A549 (cell line): Measurements from ENCODE around the gene MYOM1.

Source experiments
- CBX2 ChIP-seq: fragments of 200-600 bp; sonication (generic); IDR thresholded peaks from 2 replicates; pipeline ENCODE4 v1.6.1; 2016; ENCODE audit warnings: low read depth, mild to moderate bottlenecking, borderline replicate concordance
- EP300 ChIP-seq, 2 experiments: fragments of >200 bp; sonication (Bioruptor Twin); formaldehyde crosslinking; IDR thresholded peaks; 2 replicates in 1 of 2; 3 replicates in 1 of 2; pipeline ENCODE4 v1.6.1; 2016 to 2017
- HDAC2 ChIP-seq: fragments of 200-600 bp; sonication (generic); IDR thresholded peaks from 2 replicates; pipeline ENCODE4 v1.6.1; 2016
- JUN ChIP-seq, 2 experiments: fragments of >200 bp; sonication (Bioruptor Twin); formaldehyde crosslinking; IDR thresholded peaks; 2 replicates in 1 of 2; 3 replicates in 1 of 2; pipeline ENCODE4 v1.6.1; 2016 to 2017
- KDM5A ChIP-seq: fragments of 200-600 bp; sonication (generic); IDR thresholded peaks from 2 replicates; pipeline ENCODE4 v1.6.1; 2016; ENCODE audit warnings: antibody characterized with exemption, mild to moderate bottlenecking
- MAFK ChIP-seq: fragments of 450-650 bp; IDR thresholded peaks from 2 replicates; pipeline ENCODE4 v1.6.1; 2014; ENCODE audit not compliant: partially characterized antibody
- MYC ChIP-seq: IDR thresholded peaks from 2 replicates; pipeline ENCODE4 v1.6.1; 2012; ENCODE audit warnings: mild to moderate bottlenecking, inconsistent platforms, low read length, improper control_type of control experiment, borderline replicate concordance
- POLR2A ChIP-seq: IDR thresholded peaks from 2 replicates; pipeline ENCODE4 v1.6.1; 2012; ENCODE audit warnings: mild to moderate bottlenecking, low read length
- RAD21 ChIP-seq, 2 experiments: fragments of >200 bp in 1 of 2; sonication (Bioruptor Twin) in 1 of 2; formaldehyde crosslinking in 1 of 2; IDR thresholded peaks in 1 of 2; conservative IDR thresholded peaks in 1 of 2; 2 replicates in 1 of 2; 3 replicates in 1 of 2; pipeline ENCODE4 v1.6.1; 2012 to 2018; ENCODE audit warnings: inconsistent platforms in 1 of 2
- ZFP36 ChIP-seq: fragments of 450-650 bp; IDR thresholded peaks from 2 replicates; pipeline ENCODE4 v1.6.1; 2014; ENCODE audit warnings: borderline replicate concordance; ENCODE audit not compliant: partially characterized antibody
- ZSCAN20 ChIP-seq: fragments of 250-450 bp; sonication (Bioruptor Pico); IDR thresholded peaks from 2 replicates; pipeline ENCODE4 v1.8.0; 2022; ENCODE audit warnings: mild to moderate bottlenecking, moderate library complexity
- TF ChIP-seq, protein P1 (sequence below): fragments of >200 bp; sonication (Bioruptor Twin); formaldehyde crosslinking; IDR thresholded peaks from 3 replicates; pipeline ENCODE4 v1.5.1; 2016
- TF ChIP-seq, protein P2 (sequence below): fragments of 250-450 bp; sonication (Bioruptor Pico); IDR thresholded peaks from 2 replicates; pipeline ENCODE4 v1.5.0; 2020; ENCODE audit warnings: low read depth, mild to moderate bottlenecking, moderate library complexity
- TF ChIP-seq, protein P3 (sequence below): fragments of 200-600 bp; sonication (generic); IDR thresholded peaks from 2 replicates; pipeline ENCODE4 v1.6.1; 2016; ENCODE audit warnings: antibody characterized with exemption, mild to moderate bottlenecking, moderate library complexity

DNA sequence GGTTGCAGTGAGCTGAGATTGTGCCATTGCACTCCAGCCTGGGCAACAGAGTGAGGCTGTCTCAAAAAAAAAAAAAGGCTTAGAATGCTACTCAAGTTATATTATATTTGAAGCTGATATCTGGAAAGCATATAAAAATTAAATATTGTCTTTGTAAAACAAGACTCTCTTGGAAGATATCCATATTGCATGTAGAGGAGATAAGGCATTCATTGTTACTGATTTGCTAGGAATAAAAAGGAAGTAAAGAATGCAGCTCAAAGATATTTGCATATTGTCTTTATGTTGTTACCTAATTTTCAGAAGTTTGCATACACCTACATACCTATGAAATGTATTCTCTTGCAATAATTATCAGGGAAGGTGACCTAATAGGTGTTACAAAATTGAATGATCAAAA is 79.4 kb downstream of the MYOM1 start:
- TF ChIP-seq, protein P1, sequence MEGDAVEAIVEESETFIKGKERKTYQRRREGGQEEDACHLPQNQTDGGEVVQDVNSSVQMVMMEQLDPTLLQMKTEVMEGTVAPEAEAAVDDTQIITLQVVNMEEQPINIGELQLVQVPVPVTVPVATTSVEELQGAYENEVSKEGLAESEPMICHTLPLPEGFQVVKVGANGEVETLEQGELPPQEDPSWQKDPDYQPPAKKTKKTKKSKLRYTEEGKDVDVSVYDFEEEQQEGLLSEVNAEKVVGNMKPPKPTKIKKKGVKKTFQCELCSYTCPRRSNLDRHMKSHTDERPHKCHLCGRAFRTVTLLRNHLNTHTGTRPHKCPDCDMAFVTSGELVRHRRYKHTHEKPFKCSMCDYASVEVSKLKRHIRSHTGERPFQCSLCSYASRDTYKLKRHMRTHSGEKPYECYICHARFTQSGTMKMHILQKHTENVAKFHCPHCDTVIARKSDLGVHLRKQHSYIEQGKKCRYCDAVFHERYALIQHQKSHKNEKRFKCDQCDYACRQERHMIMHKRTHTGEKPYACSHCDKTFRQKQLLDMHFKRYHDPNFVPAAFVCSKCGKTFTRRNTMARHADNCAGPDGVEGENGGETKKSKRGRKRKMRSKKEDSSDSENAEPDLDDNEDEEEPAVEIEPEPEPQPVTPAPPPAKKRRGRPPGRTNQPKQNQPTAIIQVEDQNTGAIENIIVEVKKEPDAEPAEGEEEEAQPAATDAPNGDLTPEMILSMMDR = no peak
- TF ChIP-seq JUN (IDR thresholded peaks at IDR 0.05) (no peak), MAFK (no peak), POLR2A (no peak), EP300 (IDR thresholded peaks at IDR 0.05) (no peak), ZSCAN20 (CRISPR knock-in tag) (no peak), ZFP36 (no peak), MYC (no peak), RAD21 (conservative IDR thresholded peaks at IDR 0.05 in 1 of 2, IDR thresholded peaks at IDR 0.05 in 1 of 2) (no peak), KDM5A (no peak), CBX2 (no peak), HDAC2 (no peak)
- TF ChIP-seq, protein P2, sequence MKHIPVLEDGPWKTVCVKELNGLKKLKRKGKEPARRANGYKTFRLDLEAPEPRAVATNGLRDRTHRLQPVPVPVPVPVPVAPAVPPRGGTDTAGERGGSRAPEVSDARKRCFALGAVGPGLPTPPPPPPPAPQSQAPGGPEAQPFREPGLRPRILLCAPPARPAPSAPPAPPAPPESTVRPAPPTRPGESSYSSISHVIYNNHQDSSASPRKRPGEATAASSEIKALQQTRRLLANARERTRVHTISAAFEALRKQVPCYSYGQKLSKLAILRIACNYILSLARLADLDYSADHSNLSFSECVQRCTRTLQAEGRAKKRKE = no peak
- TF ChIP-seq, protein P3, sequence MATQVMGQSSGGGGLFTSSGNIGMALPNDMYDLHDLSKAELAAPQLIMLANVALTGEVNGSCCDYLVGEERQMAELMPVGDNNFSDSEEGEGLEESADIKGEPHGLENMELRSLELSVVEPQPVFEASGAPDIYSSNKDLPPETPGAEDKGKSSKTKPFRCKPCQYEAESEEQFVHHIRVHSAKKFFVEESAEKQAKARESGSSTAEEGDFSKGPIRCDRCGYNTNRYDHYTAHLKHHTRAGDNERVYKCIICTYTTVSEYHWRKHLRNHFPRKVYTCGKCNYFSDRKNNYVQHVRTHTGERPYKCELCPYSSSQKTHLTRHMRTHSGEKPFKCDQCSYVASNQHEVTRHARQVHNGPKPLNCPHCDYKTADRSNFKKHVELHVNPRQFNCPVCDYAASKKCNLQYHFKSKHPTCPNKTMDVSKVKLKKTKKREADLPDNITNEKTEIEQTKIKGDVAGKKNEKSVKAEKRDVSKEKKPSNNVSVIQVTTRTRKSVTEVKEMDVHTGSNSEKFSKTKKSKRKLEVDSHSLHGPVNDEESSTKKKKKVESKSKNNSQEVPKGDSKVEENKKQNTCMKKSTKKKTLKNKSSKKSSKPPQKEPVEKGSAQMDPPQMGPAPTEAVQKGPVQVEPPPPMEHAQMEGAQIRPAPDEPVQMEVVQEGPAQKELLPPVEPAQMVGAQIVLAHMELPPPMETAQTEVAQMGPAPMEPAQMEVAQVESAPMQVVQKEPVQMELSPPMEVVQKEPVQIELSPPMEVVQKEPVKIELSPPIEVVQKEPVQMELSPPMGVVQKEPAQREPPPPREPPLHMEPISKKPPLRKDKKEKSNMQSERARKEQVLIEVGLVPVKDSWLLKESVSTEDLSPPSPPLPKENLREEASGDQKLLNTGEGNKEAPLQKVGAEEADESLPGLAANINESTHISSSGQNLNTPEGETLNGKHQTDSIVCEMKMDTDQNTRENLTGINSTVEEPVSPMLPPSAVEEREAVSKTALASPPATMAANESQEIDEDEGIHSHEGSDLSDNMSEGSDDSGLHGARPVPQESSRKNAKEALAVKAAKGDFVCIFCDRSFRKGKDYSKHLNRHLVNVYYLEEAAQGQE = no peak
